Heart right ventricle (tissue), 16 donors: Measurements from ENCODE around the gene EWSR1. TPM values are rescaled to one million over a fixed set of nuclear protein-coding genes. Genes with fewer than 3 reads are reported as not detected.

Experiments
- ATAC-seq, 8 donors: fragments of 200-7000 bp; cut with Tn5 transposase; one replicate each; pipeline ENCODE4 v1.9.1; 2020; ENCODE audit warnings: mild to moderate bottlenecking in 8 of 8, moderate library complexity in 8 of 8, moderate number of reproducible peaks in 1 of 8
- DNase-seq, 2 donors: peaks; one replicate each; pipeline ENCODE4 v3.0.0-alpha.2; 2020
- H3K27ac ChIP-seq, 10 donors: fragments of 200-600 bp; sonication (generic) in 2 of 10; one replicate each; pipeline versions ENCODE4 v1.5.0 to v1.8.0; 2020 to 2022; ENCODE audit warnings: mild to moderate bottlenecking in 3 of 10
- H3K27me3 ChIP-seq, 7 donors: fragments of 200-600 bp; one replicate each; pipeline ENCODE4 v1.8.0; 2021 to 2022; ENCODE audit warnings: mild to moderate bottlenecking in 2 of 7
- H3K36me3 ChIP-seq, 9 donors: fragments of 200-600 bp; sonication (generic) in 1 of 9; one replicate each; pipeline versions ENCODE4 v1.5.0 to v1.8.0; 2020 to 2022; ENCODE audit warnings: mild to moderate bottlenecking in 2 of 9
- H3K4me1 ChIP-seq, 9 donors: fragments of 200-600 bp; sonication (generic) in 1 of 9; one replicate each; pipeline versions ENCODE4 v1.5.0 to v1.8.0; 2020 to 2022; ENCODE audit warnings: mild to moderate bottlenecking in 4 of 9
- H3K4me3 ChIP-seq, 10 donors: fragments of 200-600 bp; sonication (generic) in 2 of 10; one replicate each; pipeline versions ENCODE4 v1.5.0 to v1.8.0; 2020 to 2022; ENCODE audit warnings: mild to moderate bottlenecking in 7 of 10, moderate library complexity in 2 of 10
- H3K9me3 ChIP-seq, 11 donors: fragments of 200-600 bp in 10 of 11; sonication (generic) in 2 of 11; one replicate each; pipeline versions ENCODE4 v1.5.0 to v1.8.0; 2013 to 2022; ENCODE audit warnings: mild to moderate bottlenecking in 2 of 11, control low read depth in 1 of 11, moderate library complexity in 1 of 11
- WGBS, 2 donors: extraction: QIAGEN DNeasy Blood & Tissue Kit; methylation state at CpG; one replicate each; pipeline ENCODE4 v1.1.7; 2013; ENCODE audit warnings: inconsistent platforms in 1 of 2; 5-methylcytosine and 5-hydroxymethylcytosine counted together
- intact Hi-C, 10 donors: fragments of 100-400 bp; cut with DNase I; formaldehyde crosslinking; loops; one replicate each; pipeline versions ENCODE4 v1.11.1 to v1.14.2; 2022
- polyA plus RNA-seq, 2 donors: library from polyadenylated mRNA; stranded (reverse); fragments of 200-250 nt; gene quantifications; one replicate each; pipeline ENCODE4 v1.2.3, GENCODE V29; 2013
- total RNA-seq, 10 donors: library from RNA; stranded (reverse); fragmentation: NEBNext Ultra II Directional in 3 of 10; extraction: Animal tissue kit (Norgen Biotek cat#: 25700) in 3 of 10; gene quantifications; one replicate each; pipeline versions ENCODE4 v1.2.1 to v1.2.4, GENCODE V29; 2021 to 2023
- TF ChIP-seq, protein P1 (sequence below), 9 donors: fragments of 200-600 bp; sonication (generic) in 2 of 9; IDR thresholded peaks; one replicate each; pipeline versions ENCODE4 v1.5.0 to v1.8.0; 2021 to 2022; ENCODE audit warnings: antibody characterized with exemption in 9 of 9, mild to moderate bottlenecking in 5 of 9, moderate library complexity in 1 of 9
- donor health status: Arrhythmogenic right ventricular cardiomyopathy.
- donor health status: ischemic (EF 13 %, LVEDD 7.1; RV severe dilation, severe dysfunction).
- donor health status: healthy with polysubstance abuse.
- donor health status: DM: no; HTN: yes; CAD: no.
- donor health status: DM: no; HTN: no; CAD: no.
- donor health status: ischemic (EF 25% LVEDD 6.9; RV normal size, moderate dysfunction).
- donor health status: ischemic (EF 25% LVEDD 5.7; RV mildly dilated, moderate dysfunction).
- donor health status: healthy.
- donor health status: DM: yes; HTN: yes; CAD: no.
- donor health status: Ischemic cardiomyopathy.
- donor health status: ischemic (EF 35%, LVEDD 5.7; RV mildly dilated, moderate dysfunction).
- donor health status: nonischemic (EF 11% LVEDD 7.7; RV severe dilation, severe dysfunction).
- donor health status: DM: yes; HTN: yes; CAD: no.
- donor health status: PGD.
- donor health status: ischemic (EF 29% LVEDD 5.4; RV normal size, mild dysfunction).
- donor health status: nonischemic (EF 23%, LVEDD 6.1; RV moderate dilation, normal function).

EWSR1 gene
- total and polyA plus RNA-seq, 12 donors, result 105 to 153 (median 137) TPM

DNA sequence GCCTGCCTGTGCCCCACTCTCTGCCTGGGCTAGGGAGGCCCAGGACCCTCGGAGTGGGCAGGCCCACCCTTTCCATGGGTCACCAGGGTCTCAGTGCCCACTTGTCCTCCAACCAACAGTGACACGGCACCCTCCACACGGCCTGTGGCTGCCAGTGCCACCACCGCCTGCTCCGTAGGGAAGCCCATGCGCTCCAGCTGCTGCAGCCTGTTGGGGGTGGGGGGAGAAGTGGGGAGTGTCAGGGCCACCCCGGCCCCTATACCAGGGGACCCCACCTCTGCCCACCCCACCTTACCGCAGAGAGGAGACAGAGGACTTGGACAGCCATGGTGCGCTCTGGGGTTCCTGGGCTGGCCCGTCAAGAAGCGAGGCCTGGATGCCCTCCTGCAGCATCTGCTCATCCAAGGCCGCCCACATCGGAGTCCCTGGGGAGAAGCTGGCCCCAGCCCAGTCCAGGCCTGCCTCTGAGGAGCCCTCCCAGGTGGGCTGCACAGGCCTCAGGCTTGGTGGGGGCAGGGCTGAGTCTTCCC is 8.0 kb upstream of the EWSR1 start:
- ATAC-seq (peak in 5 of 8 donors; percentile 2 to 27 (median 12)), DNase-seq (no peak)
- no peak overlapping the region for H3K27ac ChIP-seq
- TF ChIP-seq, protein P1, sequence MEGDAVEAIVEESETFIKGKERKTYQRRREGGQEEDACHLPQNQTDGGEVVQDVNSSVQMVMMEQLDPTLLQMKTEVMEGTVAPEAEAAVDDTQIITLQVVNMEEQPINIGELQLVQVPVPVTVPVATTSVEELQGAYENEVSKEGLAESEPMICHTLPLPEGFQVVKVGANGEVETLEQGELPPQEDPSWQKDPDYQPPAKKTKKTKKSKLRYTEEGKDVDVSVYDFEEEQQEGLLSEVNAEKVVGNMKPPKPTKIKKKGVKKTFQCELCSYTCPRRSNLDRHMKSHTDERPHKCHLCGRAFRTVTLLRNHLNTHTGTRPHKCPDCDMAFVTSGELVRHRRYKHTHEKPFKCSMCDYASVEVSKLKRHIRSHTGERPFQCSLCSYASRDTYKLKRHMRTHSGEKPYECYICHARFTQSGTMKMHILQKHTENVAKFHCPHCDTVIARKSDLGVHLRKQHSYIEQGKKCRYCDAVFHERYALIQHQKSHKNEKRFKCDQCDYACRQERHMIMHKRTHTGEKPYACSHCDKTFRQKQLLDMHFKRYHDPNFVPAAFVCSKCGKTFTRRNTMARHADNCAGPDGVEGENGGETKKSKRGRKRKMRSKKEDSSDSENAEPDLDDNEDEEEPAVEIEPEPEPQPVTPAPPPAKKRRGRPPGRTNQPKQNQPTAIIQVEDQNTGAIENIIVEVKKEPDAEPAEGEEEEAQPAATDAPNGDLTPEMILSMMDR (IDR thresholded peaks at IDR 0.05), result no peak
- H3K4me1 ChIP-seq, result no peaks in the 10 kb centered on the region
- peaks cover 0 to 36% (median under 1%) of the 10 kb centered on the region in 9 donors for H3K36me3 ChIP-seq
- 91 to 92% methylated on average over 13 of the region's 13 CpGs for WGBS, 2 donors
- H3K9me3 ChIP-seq, result no peaks in the 10 kb centered on the region
- intact Hi-C loops, result no loop called here
- H3K27me3 ChIP-seq, result no peaks in the 10 kb centered on the region
- no peak overlapping the region for H3K4me3 ChIP-seq

DNA sequence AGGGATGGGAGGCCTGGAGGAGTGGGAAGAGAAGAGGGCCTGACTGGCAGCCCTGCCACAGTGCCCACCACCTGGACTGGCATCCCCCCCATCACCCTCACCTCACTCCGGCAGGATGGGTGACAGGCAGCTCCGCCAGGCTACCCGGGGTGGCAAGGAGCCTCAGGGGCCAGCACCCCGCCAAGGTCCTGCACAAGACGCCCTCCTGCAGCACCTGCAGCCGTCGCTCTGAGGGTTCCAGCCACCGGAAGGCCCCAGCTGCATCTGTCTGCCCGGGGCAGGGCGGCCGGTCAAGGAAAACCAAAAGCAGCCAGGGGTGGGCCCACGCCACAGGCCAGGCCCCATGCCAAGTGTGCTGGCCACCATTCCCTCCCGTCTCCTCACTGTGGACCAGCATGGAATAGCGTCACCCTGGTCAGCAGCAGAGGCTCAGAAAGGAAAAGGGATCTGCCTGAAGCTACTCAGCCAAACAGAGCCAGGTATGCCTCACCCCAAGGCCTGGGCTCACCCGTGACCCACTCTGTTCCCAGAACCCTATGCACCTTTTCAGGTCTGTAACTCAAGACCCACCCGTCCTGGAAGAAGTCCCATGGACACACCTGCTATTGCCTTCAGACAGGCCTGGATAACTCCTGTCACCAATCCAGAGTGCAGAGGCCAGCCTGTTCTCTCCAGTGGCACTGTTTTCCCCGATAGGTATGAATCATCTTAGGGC is 7.3 kb upstream of the EWSR1 start:
- DNase-seq (no peak), ATAC-seq (peak in 2 of 8 donors; percentile 3 to 7)
- intact Hi-C loops, result no loop called here
- 92 to 93% methylated on average over 17 of the region's 17 CpGs for WGBS, 2 donors
- Histone ChIP-seq H3K27ac (no peak overlapping the region), H3K36me3 (peaks cover 0 to 41% (median 6%) of the 10 kb centered on the region in 9 donors), H3K27me3 (no peaks in the 10 kb centered on the region), H3K4me3 (no peak overlapping the region), H3K4me1 (peaks cover 0 to 2% (median under 1%) of the 10 kb centered on the region in 9 donors), H3K9me3 (no peaks in the 10 kb centered on the region)
- TF ChIP-seq, protein P1 (IDR thresholded peaks at IDR 0.05), result no peak

DNA sequence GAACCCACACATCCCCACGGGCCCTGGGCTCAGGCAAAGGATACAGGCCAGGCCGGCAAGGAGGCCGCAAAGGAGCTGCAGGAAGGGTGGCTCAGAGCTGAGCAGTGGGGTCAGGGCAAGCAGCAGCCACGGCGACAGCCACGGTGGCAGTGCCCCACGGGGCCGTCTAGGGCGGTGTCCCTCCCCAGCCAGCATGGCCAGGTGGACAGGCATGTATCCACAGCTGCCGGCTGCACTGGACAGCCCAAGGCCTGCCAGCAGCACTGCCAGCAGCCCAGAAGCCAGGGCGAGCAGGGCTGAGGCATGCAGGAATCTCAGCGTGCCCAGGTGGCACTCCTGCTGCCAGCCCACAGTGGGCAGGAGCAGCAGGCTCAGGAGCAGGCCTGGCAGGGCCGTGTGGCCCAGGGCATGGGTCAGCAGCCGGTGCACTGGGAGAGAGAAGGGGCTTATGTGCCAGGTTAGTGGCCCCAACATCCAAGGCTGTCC is 4.2 kb upstream of the EWSR1 start:
- Histone ChIP-seq H3K4me3 (no peak overlapping the region), H3K36me3 (peaks cover 0 to 41% (median 6%) of the 10 kb centered on the region in 9 donors), H3K9me3 (no peaks in the 10 kb centered on the region), H3K27ac (no peak overlapping the region), H3K4me1 (peaks cover 3 to 18% (median 16%) of the 10 kb centered on the region in 9 donors), H3K27me3 (no peaks in the 10 kb centered on the region)
- ATAC-seq (no peak), DNase-seq (no peak)
- TF ChIP-seq, protein P1 (IDR thresholded peaks at IDR 0.05), result no peak
- intact Hi-C loops, result no loop called here
- 83 to 84% methylated on average over 14 of the region's 14 CpGs for WGBS, 2 donors

- 91 to 92% methylated on average over 7 of the region's 7 CpGs for WGBS, 2 donors
- no peaks in the 10 kb centered on the region for H3K9me3 ChIP-seq
- ATAC-seq (no peak), DNase-seq (no peak)
- peaks cover 6 to 33% (median 29%) of the 10 kb centered on the region in 9 donors for H3K4me1 ChIP-seq
- peak overlapping the region in 1 of 10 donors; percentile 98 for H3K27ac ChIP-seq
- peaks cover 0 to 40% (median 6%) of the 10 kb centered on the region in 9 donors for H3K36me3 ChIP-seq
- TF ChIP-seq, protein P1 (IDR thresholded peaks at IDR 0.05), result no peak
- H3K27me3 ChIP-seq, result no peaks in the 10 kb centered on the region
- intact Hi-C loops, result loop anchor here in 2 of 10 donors (5.0 kb wide), 1 partner anchor 42 kb away; the partner anchor contains the start of gene GAS2L1 (in 2 of the 2)
- no peak overlapping the region for H3K4me3 ChIP-seq
Observed at GRCh38 chr22:29265305-29265704, 2.8 kb upstream of the EWSR1 start.
